Memory B cell (primary cell): ENCODE data around the gene PARP6.

Experiments used
- ATAC-seq: fragments of 150-1000 bp; cut with Tn5 transposase; 2 replicates; pipeline ENCODE4 v1.10.0; 2021; ENCODE audit warnings: low read depth, mild to moderate bottlenecking, moderate library complexity
- DNase-seq, 2 donors: peaks; one replicate each; pipeline ENCODE4 v3.0.0; 2022; ENCODE audit warnings: low spot score in 2 of 2
- H3K27ac Mint-ChIP-seq: one replicate; pipeline ENCODE4 v1.8.0; 2022; ENCODE audit warnings: mild to moderate bottlenecking, moderate library complexity, mixed read lengths
- H3K27me3 Mint-ChIP-seq: one replicate; pipeline ENCODE4 v1.8.0; 2022; ENCODE audit warnings: mixed read lengths
- H3K36me3 Mint-ChIP-seq: one replicate; pipeline ENCODE4 v1.8.0; 2022; ENCODE audit warnings: mild to moderate bottlenecking, mixed read lengths
- H3K4me1 Mint-ChIP-seq: one replicate; pipeline ENCODE4 v1.8.0; 2022; ENCODE audit warnings: mixed read lengths
- H3K4me3 Mint-ChIP-seq: one replicate; pipeline ENCODE4 v1.8.0; 2022; ENCODE audit warnings: mild to moderate bottlenecking, moderate library complexity, mixed read lengths
- H3K9me3 Mint-ChIP-seq: one replicate; pipeline ENCODE4 v1.8.0; 2022; ENCODE audit warnings: mixed read lengths

PARP6 gene

DNA sequence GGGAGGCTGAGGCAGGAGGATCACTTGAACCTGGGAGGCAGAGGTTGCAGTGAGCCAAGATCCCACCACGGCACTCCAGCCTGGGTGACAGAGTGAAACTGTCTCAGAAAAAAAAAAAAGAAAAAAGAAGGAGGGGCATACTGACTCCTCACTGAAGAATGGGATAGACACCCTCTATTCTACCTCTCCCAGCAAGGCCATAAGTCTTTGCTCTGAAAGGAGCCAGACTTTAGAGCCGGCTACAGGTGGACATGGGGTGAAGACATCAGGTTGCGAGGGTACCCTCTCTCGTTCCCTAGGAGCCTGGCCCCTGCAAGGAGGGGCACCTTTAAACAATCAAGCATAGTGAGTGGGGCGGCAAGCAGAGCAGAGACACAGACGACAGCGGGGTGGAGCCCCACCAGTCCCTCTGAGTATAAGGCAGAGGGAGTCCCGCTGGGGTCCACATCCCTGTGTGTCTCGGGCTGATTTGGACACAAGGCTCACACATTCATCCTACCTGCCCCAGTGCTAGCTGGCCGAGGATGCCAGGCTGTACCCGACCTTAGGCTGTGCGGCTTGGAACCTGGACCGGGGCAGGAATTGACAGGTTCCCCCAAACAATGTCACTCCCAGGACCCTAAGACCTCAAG, 75.8 kb downstream of the PARP6 start:
- no peak for DNase-seq
- no peak for ATAC-seq
- Mint-ChIP-seq H3K27ac (no peak overlapping the region), H3K9me3 (no peaks in the 10 kb centered on the region), H3K36me3 (peaks cover 12% of the 10 kb centered on the region), H3K4me3 (peak overlapping the region; percentile 21), H3K4me1 (peaks cover 13% of the 10 kb centered on the region), H3K27me3 (peaks cover 9% of the 10 kb centered on the region)

DNA sequence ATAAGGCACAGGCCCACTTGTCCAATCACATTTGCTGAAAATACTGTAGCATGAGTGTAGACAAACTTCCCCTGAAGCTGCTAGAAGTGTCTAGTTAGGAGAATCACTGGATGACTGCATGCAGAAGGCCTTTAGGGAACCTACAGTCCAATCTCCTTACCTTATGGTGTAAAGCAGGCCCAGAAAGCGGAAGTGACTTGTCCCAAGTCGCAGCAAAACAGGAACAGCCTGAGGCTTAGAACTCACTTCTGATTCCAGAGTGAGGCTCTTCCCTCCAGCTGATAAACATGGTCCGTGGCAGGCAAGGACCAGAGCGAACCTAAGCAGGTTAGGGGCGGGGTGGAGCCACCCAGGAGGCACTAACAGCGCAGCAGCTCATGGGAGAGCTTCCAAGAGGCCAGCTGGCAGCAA, 77.2 kb downstream of the PARP6 start:
- no peaks in the 10 kb centered on the region for H3K9me3 Mint-ChIP-seq
- H3K4me3 Mint-ChIP-seq = no peak overlapping the region
- DNase-seq (no peak), ATAC-seq (peak; percentile 23)
- peaks cover 9% of the 10 kb centered on the region for H3K4me1 Mint-ChIP-seq
- H3K27me3 Mint-ChIP-seq = peaks cover 13% of the 10 kb centered on the region
- peaks cover 6% of the 10 kb centered on the region for H3K36me3 Mint-ChIP-seq
- no peak overlapping the region for H3K27ac Mint-ChIP-seq

DNA sequence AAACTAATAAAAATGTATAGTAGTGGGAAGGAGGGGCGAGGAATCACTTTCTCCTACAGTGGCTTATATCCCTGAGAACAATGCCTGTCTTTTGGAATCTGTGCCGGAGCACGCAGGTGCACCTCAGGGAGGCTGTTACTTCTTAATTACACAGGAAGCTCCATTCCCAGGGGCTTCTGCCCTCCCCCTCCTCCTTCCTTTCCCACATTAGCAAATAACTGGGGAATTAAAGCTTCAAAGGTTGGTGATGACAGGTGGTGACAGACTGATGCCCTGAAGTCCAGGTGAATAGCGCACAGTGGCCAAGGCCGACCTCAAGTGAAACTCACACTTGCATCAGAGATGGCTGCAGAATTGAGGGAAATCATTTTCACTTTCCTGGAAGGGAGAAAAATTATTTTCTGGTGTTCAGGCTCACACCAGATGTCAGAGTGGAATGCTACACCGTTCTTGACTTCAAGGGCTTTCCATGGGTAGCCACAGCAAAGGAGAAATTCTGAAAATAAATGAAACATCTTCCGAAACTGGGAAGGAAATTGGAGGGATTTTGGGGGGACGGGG, 78.4 kb downstream of the PARP6 start:
- DNase-seq (no peak), ATAC-seq (no peak)
- Mint-ChIP-seq H3K27ac (no peak overlapping the region), H3K9me3 (no peaks in the 10 kb centered on the region), H3K4me3 (no peak overlapping the region), H3K27me3 (peaks cover 14% of the 10 kb centered on the region), H3K36me3 (peaks cover 3% of the 10 kb centered on the region), H3K4me1 (peaks cover 9% of the 10 kb centered on the region)

DNA sequence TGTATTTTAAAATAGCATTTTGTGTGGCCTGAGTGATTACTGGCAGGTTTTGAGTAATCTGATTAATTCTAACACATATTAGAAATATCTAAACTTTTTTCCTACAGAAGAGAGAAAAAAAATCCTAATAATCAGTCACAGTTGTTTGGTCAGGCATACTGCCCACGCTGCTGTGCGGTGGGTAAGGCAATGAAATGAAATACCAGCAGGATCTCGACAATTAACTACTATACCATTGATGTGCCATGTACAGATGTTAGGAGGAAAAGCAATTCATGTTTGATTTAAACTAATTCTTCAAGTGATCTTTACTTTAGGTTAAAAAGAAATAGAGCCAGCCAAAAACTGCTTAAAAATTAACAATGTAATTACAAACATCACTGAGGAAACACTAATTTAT, 79.9 kb downstream of the PARP6 start:
- DNase-seq (no peak), ATAC-seq (no peak)
- no peak overlapping the region for H3K27ac Mint-ChIP-seq
- H3K4me1 Mint-ChIP-seq = peaks cover 4% of the 10 kb centered on the region
- no peaks in the 10 kb centered on the region for H3K9me3 Mint-ChIP-seq
- H3K36me3 Mint-ChIP-seq = no peaks in the 10 kb centered on the region
- H3K4me3 Mint-ChIP-seq = no peak overlapping the region
- peaks cover 10% of the 10 kb centered on the region for H3K27me3 Mint-ChIP-seq
